GM19372 (cell line): ENCODE results near the gene RP2.

Source experiments
- ATAC-seq: cut with Tn5 transposase; IDR thresholded peaks from one replicate; pipeline ENCODE4 v1.9.1; 2021; ENCODE audit warnings: mild to moderate bottlenecking, low read depth, moderate library complexity; ENCODE audit not compliant: unreplicated experiment

RP2 gene

GRCh38 chrX:46836701-46837557 is at the start of gene RP2:
Gene RP2, plus strand, starts transcription at chrX:46837043. Its CDS starts 58 bp downstream, at chrX:46837101.
- ATAC-seq, result peak; percentile 96

DNA sequence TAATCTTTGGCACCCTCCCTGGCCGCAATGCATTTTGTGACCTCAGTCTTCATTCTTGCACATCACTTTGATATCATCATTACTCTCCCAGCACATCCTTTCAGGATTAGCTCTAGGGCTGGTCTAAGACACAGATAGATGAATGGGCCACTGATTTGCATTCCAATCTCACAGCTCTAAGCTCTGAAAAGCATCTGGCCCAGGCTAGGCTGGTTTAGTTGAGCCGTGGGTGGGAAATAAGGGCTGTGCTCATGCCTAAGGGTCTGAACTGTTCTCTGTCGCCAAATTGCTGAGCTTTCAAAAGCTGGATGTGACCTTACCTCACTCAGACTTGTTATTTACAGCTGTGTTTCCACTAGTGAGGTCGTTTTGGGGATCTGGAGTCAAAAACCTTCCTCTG is 47.9 kb upstream of the RP2 start:
- no peak for ATAC-seq

GRCh38 chrX:46791927-46792809 is 44.7 kb upstream of the RP2 start:
- ATAC-seq, result no peak

- ATAC-seq, result no peak
Measured at GRCh38 chrX:46792810-46793188, 44.0 kb upstream of the RP2 start.

- no peak for ATAC-seq
Measured at GRCh38 chrX:46793386-46794143, 43.3 kb upstream of the RP2 start.

DNA sequence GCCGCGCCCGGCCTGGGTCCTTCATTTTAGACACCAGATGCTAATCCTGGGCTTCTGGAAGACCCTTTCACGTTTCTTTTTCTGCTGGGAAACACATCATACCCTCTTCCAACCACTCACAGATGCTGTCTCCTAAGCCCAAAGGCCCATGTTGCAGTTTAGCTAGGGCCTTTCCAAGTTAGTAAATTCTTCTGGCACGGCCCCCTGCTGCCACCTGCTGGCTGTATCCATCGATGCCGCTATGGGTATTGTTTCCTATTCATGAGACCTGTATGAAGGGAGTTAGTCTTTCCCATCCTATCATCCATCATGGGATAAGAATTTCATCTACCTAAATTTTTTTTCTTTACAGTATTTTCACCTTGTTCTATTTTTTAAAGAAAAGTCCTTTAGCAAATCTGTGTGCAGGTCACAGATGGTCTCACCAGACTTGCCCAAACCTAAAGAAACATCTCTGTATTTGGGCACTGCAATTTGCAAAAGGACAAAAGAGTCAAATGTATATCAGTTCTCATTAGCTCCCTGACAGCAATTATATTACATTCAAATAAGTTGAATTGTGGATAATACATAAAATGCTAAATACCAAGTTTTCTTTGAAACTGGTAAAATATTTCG is 40.2 kb upstream of the RP2 start:
- ATAC-seq, result no peak

GRCh38 chrX:46803140-46803539 is 33.7 kb upstream of the RP2 start:
- ATAC-seq, result no peak

DNA sequence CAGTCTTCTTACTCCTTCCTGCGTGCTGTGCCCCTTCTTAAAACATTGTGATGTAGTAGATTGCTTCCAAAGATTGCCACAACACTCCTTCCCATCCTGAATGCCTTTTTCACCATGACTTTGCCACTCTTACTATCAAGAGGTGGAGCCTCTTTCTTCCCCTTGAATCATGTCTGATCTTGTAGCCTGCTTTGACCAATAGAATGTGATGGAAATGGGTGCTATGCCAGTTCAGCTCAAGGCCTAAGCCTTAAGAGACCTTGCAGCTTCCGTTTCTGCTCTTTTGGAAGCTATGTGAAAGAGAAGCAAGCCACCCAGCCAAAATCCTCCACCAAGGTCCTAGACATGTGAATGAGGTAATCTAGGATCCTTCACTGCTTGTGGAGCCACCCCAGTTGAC is 31.6 kb upstream of the RP2 start:
- no peak for ATAC-seq

DNA sequence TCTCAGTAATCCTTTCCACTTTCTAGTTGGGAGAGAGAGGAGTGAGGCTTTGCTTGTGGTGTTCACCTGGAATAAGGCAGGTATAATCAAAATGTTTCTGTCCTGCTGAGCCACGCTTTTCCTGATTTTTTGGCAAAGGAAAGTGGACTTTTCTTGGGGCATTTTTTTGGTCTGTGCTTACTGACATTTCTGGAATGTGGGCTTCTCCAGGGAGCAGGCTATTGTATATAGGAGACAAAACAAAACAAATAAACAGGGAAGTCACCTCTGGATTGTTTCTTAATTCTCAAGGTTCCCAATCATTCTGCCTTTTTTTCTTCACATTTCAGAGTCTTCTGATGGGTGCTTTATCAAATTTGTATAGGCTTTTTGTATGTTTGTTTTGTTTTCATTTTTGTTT is 25.7 kb upstream of the RP2 start:
- ATAC-seq, result no peak

DNA sequence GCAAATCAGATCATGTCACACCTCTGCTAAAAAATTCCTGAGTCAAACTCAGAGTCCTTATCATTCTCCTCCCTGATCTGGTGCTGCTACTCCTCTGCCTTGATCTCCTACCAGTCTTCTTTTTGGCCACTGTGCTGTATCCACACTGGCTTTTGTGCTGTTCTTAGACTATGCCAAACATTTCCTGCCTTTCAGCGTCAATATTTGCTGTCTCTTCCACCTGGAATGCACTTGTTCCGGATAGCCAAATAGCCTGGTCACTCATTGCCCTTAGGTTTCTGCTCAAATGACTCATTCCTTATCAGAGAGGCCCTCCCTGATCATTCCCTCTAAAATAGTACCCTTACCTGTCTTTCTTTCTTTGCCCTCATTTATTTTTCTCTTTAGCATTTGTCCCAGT is 24.4 kb upstream of the RP2 start:
- ATAC-seq, result no peak

DNA sequence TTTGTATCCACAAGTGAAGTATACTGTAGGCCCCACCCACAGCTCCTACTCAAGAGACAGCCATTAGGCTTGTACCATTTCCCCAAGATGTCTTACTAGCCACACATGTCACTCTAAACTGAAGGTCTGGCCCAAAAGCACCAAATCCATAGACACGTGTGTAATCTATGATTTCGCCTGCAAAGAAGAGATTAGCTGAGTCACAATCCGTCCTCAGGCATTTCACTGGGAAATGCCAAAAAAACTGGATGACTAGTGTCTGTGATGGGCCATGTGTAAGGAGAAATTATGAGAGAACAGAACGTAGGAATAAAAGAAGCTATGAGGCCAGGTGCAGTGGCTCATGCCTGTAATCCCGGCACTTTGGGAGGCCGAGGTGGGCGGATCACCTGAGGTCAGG is 21.9 kb upstream of the RP2 start:
- no peak for ATAC-seq

GRCh38 chrX:46819136-46819535 is 17.7 kb upstream of the RP2 start:
- ATAC-seq, result no peak

- no peak for ATAC-seq
Measured at GRCh38 chrX:46820391-46821100, 16.3 kb upstream of the RP2 start.

- no peak for ATAC-seq
Measured at GRCh38 chrX:46823481-46823880, 13.4 kb upstream of the RP2 start.

DNA sequence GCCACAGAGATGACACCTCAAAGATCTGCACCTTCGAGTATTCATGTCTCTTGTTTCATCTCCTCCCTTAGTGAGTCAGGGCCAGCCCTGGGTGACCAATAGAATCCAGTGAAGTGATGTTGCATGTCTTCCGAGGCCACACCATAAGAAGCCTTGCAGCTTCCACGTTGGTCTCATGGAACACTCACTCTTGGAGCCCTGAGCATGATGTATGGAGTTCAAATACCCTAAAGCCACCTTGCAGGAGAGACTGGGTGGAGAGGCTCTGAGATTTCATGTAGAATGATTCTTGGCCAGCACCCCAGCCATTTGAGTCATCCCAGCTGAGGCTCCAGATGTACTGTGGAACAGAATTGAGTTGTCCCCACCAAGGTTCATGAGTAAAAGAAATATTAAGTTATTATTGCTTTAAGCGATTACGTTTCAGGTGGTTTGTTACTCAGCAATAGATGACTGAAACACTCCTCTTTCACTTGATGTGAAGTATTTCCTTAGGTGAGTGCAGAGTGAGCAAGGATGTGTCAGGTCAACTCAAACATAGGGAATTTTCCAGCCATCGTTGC is 5.0 kb upstream of the RP2 start:
- ATAC-seq, result no peak

GRCh38 chrX:46837558-46838485 is 979 bp downstream of the RP2 start:
- no peak for ATAC-seq

- ATAC-seq, result no peak
Measured at GRCh38 chrX:46838486-46838870, 1.6 kb downstream of the RP2 start.

DNA sequence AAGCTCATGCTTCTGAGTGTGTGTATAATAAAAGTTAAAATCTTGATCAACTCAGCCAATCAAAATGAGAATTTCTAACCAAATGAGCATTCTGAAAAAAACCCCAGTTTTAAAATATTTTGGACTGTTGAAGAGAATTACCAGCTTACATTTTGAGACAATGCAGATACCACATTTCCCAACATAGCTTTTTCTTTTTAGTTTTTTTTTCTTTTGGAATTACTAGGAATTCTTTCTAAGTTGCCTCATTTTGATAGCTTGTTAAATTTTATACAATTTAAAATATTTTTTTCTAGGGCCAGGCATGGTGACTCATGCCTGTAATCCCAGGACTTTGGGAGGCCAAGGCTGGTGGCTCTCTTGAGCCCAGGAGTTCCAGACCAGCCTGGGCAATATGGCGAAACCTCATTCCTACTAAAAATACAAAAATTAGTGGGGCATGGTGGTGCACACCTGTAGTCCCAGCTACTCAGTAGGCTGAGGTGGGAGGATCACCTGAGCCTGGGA is 2.2 kb downstream of the RP2 start:
- no peak for ATAC-seq
